HG03175 (cell line): ENCODE data around the gene AOC3.
"Not testable (repeated sequence)": the region's sequence is repeated elsewhere in the genome, so short reads cannot be mapped to it uniquely, and the experiment has no call there.

Experiments used
- ATAC-seq: cut with Tn5 transposase; IDR thresholded peaks from one replicate; pipeline ENCODE4 v1.9.1; 2021; ENCODE audit warnings: mild to moderate bottlenecking, moderate library complexity; ENCODE audit not compliant: unreplicated experiment

Gene AOC3

GRCh38 chr17:42866631-42867575, 15.9 kb downstream of the AOC3 start:
- no peak for ATAC-seq

- not testable (repeated sequence) for ATAC-seq
These were observed 16.8 kb downstream of the AOC3 start for GRCh38 chr17:42867694-42868261.

DNA sequence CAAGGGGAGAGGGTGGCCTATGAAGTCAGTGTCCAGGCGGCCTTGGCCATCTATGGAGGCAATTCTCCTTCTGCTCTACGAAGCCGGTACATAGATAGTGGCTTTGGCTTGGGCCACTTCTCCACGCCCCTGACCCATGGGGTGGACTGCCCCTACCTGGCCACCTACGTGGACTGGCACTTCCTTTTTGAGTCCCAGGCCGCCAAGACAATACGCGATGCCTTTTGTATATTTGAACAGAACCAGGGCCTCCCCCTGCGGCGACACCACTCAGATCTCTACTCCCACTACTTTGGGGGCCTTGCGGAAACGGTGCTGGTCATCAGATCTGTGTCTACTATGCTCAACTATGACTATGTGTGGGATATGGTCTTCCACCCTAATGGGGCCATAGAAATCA, 17.3 kb downstream of the AOC3 start:
- ATAC-seq = no peak

- no peak for ATAC-seq
These were observed 20.6 kb downstream of the AOC3 start for GRCh38 chr17:42871647-42872046.

DNA sequence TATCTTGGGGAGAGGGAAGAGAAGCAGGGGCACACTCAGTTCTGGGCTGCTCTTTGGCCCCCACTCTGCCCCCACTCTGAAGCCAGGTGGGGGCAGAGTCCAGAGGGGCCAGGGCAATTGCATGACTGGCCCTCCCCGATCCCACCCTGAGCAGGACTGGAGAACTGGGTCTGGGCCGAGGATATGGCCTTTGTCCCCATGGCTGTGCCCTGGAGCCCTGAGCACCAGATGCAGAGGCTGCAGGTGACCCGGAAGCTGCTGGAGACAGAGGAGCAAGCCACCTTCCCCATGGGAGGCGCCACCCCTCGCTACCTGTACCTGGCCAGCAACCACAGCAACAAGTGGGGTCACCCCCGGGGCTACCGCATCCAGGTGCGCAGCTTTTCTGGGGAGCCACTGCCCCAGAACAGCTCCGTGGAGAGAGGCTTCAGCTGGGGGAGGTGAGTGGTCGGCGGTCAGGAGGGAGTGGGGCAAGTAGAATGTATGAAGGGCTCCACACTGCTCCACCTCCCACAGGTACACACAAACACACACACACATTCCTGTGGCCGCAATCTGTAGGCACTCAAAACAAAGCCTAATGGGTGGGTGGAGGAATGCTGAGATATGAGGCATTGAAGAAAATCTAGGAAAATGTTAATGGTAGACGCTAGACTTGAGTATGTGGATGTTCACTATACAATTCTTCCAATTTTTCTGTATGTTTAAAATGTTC, 21.4 kb downstream of the AOC3 start:
- no peak for ATAC-seq

- no peak for ATAC-seq
These were observed 22.3 kb downstream of the AOC3 start for GRCh38 chr17:42873315-42873714.

GRCh38 chr17:42873932-42874695, 23.1 kb downstream of the AOC3 start:
- not testable (repeated sequence) for ATAC-seq

DNA sequence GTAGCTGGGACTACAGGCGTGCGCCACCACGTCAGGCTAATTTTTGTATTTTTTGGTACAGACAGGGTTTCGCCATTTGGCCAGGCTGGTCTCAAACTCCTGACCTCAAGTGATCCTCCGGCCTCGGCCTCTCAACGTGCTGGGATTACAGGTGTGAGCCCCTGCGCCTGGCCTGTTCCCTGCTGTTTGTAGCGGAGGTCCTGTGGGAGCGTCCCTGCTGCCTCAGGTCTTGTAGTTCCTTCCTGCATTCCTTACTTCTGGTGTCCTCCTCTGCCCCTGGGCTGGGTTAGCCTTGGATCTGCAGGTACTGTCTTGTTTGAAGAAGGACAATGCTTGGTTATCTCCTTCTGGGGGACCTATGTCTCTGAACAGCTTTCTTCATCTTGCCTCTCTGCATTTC, 26.0 kb downstream of the AOC3 start:
- ATAC-seq = no peak

GRCh38 chr17:42878123-42878880, 27.3 kb downstream of the AOC3 start:
- no peak for ATAC-seq

- ATAC-seq = no peak
These were observed 28.1 kb downstream of the AOC3 start for GRCh38 chr17:42878924-42879595.

DNA sequence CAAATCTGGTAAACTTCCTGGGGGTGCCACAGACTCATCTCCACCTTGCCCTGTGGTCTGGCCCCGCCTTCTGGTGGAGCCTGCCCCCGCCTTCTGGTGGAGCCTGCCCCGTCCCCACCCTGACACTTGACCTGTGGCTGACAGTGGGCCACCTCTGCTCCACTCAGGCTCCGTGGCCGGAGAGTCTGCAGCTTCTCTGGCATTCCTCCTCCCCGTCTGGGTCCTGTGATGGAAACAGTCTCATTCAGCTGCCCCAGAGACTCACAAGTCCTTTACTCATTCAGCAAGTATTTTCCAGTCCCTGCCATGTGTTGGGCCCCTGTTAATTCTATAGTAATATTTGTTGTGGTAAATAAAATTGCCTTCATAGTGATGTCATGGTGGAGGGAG, 28.6 kb downstream of the AOC3 start:
- no peak for ATAC-seq

GRCh38 chr17:42880776-42881310, 29.8 kb downstream of the AOC3 start:
- no peak for ATAC-seq

- not testable (repeated sequence) for ATAC-seq
These were observed 30.7 kb downstream of the AOC3 start for GRCh38 chr17:42881706-42882105.

DNA sequence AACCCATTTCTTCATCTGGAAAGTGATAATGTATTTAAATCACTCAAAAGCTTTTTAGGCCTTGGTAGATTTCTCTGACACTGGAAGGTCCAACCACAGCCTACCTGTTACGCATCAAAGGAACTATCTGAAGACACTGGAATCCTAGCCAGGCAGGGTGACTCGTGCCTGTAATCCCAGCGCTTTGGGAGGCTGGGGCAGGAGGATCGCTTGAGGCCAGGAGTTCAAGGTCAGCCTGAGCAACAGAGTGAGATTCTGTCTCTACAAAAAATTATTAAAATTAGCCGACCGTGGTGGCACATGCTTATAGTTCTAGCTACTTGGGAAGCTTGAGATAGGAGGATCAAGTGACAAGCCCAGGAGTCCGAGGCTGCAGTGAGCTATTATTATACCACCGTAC, 31.2 kb downstream of the AOC3 start:
- ATAC-seq = no peak

DNA sequence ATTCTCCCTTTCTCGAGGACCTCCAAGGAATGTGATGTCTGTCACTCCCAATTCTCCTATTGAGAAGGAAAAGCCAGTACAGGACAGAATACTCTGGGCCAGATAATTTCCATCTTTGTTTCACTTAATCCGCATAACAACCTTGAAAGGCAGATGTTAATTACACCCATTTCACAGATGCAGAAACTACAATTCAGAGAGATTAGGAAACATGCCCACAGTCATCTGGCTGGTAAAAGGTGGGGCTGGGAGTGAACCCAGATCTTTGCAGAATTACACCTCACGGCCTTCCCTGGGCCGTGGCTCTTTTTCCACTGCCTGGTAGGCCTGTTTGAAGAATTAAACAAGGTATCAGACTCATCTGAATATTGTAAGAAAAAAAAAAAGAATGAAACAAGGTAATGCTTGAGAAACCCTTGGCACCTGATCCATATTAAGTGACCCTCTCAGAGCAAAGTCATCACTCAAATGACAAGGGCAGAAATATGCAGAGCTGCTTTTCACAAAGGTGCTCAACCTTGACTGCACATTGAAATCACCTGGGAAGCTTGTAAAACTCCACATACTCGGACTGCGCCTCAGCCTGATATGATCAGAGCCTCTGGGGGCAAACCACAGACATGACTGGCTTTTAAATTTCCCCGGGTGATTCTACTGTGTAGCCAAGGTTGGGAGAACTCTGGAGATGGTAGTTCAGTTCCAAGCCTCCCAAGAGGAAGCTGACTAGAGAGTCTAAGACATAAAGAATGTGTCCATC, 33.0 kb downstream of the AOC3 start:
- no peak for ATAC-seq

DNA sequence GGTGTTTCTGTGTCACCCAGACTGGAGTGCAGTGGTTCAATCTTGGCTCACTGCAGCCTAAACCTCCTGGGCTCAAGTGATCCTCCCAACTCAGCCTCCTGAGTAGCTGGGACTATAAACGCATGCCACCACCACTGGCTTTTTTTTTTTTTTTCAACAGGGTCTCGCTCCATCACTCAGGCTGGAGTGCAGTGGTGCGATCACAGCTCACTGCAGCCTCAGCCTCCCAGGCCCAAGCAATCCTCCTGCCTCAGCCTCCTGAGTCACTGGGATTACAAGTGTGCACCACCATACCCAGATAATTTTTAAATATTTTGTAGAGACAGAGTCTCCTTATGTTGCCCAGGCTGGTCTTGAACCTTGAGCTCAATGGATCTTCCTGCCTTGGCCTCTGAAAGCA, 34.8 kb downstream of the AOC3 start:
- not testable (repeated sequence) for ATAC-seq

DNA sequence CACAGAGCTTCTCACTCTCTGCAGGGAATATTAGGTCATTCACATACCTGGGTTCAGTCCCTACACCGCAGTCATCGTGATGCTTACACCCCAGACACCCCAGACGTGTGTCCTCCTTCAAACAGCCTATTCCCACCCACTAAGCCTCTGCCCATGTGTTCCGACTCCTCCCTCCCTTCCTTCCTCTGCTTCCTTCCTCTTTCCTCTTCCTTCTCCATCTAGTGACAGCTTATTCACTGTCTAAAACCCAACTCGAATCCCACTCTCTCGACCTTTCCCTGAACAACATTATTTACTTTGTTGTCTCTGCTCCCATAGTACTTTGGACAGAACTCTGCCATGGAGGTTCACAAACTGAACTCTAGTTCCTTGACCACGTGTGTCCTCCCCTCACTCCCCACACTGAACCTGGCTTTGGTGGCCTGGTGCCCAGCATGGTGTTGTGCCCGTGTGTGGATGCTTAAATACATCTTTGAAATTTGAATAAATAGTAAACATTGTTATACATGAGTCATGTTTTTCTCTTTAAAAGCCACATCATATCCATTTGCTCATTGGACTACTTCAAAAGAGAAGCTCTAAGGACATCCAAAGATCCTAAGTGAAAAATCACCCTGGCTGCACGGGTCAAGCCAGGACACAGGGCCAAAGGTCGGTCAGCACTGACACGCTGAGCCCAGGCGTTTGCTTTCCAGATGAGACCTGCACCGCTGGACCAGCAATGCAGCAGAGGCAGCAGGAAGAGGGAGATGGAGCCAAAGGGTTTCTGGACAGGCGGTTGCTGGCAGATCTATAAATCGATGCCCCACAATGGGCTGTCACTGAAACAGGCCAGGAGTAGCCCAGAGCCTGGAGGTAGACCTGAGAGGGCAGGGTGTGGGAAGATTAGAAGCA, 35.5 kb downstream of the AOC3 start:
- no peak for ATAC-seq

- ATAC-seq = no peak
These were observed 38.8 kb downstream of the AOC3 start for GRCh38 chr17:42889809-42890208.
